GM23338 (cell line): Measurements from ENCODE around the gene QRICH2.

Source experiments
- CREB1 ChIP-seq: fragments of 250-450 bp; sonication (Bioruptor Pico); IDR thresholded peaks from 2 replicates; pipeline ENCODE4 v1.5.0; 2020; ENCODE audit warnings: low read depth, mild to moderate bottlenecking, moderate library complexity
- EZH2 ChIP-seq: fragments of 200-600 bp; sonication (generic); IDR thresholded peaks from one replicate; pipeline ENCODE4 v1.8.0; 2017; ENCODE audit warnings: antibody characterized with exemption, mild to moderate bottlenecking, low read depth; ENCODE audit not compliant: unreplicated experiment
- TF ChIP-seq, protein P1 (sequence below): IDR thresholded peaks from 2 replicates; pipeline ENCODE4 v1.6.1; 2016; ENCODE audit warnings: antibody characterized with exemption
- TF ChIP-seq, protein P2 (sequence below), 2 experiments: fragments of 200-600 bp in 1 of 2; sonication (generic) in 1 of 2; conservative IDR thresholded peaks; 2 replicates each; pipeline versions ENCODE4 v1.5.1 to v1.6.1; 2016 to 2017; ENCODE audit warnings: antibody characterized with exemption in 2 of 2, low read depth in 2 of 2, mild to moderate bottlenecking in 2 of 2, moderate library complexity in 1 of 2
- TF ChIP-seq, protein P3 (sequence below): IDR thresholded peaks from one replicate; pipeline ENCODE4 v1.6.1; 2018; ENCODE audit warnings: antibody characterized with exemption; ENCODE audit not compliant: unreplicated experiment

DNA sequence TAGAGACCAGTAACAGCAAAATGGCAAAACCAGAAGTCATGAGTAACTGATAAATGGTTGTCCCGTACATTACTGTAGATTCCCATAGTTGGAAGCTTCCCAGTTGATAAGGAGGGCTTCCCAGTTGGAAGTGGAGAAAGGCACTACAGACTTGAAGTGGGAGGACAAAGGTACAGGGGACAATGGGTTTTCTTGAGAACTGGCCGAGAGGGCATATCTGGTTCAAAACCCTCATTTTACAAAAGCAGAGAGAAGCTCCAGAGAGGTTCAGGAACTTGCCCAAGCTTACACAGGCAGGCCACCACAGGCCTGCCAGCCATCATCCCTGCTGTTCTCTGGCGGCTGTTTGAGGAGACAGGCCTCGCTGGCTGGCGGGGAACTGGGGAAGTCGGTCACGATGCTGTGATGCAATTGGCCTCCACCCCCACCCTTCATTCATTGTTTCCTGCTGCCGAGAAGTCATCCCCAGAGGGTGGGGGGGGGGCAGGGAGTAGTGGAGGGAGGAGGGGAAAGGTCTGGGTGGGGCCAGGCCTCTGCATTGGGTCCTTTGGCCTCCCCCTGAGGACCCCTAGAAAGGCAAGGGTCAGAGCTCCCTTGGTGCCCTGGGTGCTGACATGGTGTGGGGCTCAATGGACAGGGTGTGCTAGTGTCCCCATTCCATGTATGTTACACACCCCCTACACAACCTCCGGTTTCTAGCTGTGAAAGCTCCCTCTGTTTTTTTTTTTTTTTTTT is 39.9 kb downstream of the QRICH2 start:
- TF ChIP-seq, protein P1, sequence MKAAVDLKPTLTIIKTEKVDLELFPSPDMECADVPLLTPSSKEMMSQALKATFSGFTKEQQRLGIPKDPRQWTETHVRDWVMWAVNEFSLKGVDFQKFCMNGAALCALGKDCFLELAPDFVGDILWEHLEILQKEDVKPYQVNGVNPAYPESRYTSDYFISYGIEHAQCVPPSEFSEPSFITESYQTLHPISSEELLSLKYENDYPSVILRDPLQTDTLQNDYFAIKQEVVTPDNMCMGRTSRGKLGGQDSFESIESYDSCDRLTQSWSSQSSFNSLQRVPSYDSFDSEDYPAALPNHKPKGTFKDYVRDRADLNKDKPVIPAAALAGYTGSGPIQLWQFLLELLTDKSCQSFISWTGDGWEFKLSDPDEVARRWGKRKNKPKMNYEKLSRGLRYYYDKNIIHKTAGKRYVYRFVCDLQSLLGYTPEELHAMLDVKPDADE: no peak
- TF ChIP-seq, protein P2, sequence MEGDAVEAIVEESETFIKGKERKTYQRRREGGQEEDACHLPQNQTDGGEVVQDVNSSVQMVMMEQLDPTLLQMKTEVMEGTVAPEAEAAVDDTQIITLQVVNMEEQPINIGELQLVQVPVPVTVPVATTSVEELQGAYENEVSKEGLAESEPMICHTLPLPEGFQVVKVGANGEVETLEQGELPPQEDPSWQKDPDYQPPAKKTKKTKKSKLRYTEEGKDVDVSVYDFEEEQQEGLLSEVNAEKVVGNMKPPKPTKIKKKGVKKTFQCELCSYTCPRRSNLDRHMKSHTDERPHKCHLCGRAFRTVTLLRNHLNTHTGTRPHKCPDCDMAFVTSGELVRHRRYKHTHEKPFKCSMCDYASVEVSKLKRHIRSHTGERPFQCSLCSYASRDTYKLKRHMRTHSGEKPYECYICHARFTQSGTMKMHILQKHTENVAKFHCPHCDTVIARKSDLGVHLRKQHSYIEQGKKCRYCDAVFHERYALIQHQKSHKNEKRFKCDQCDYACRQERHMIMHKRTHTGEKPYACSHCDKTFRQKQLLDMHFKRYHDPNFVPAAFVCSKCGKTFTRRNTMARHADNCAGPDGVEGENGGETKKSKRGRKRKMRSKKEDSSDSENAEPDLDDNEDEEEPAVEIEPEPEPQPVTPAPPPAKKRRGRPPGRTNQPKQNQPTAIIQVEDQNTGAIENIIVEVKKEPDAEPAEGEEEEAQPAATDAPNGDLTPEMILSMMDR (conservative IDR thresholded peaks at IDR 0.05; ENCODE audit: low read depth in 2 of 2): no peak
- TF ChIP-seq CREB1 (CRISPR knock-in tag) (no peak), EZH2 (no peak)
- TF ChIP-seq, protein P3, sequence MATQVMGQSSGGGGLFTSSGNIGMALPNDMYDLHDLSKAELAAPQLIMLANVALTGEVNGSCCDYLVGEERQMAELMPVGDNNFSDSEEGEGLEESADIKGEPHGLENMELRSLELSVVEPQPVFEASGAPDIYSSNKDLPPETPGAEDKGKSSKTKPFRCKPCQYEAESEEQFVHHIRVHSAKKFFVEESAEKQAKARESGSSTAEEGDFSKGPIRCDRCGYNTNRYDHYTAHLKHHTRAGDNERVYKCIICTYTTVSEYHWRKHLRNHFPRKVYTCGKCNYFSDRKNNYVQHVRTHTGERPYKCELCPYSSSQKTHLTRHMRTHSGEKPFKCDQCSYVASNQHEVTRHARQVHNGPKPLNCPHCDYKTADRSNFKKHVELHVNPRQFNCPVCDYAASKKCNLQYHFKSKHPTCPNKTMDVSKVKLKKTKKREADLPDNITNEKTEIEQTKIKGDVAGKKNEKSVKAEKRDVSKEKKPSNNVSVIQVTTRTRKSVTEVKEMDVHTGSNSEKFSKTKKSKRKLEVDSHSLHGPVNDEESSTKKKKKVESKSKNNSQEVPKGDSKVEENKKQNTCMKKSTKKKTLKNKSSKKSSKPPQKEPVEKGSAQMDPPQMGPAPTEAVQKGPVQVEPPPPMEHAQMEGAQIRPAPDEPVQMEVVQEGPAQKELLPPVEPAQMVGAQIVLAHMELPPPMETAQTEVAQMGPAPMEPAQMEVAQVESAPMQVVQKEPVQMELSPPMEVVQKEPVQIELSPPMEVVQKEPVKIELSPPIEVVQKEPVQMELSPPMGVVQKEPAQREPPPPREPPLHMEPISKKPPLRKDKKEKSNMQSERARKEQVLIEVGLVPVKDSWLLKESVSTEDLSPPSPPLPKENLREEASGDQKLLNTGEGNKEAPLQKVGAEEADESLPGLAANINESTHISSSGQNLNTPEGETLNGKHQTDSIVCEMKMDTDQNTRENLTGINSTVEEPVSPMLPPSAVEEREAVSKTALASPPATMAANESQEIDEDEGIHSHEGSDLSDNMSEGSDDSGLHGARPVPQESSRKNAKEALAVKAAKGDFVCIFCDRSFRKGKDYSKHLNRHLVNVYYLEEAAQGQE: no peak
